Endometrium (tissue), 2 donors: ENCODE results near the gene ALOXE3.
"Not testable (repeated sequence)": the region's sequence is repeated elsewhere in the genome, so short reads cannot be mapped to it uniquely, and the experiment has no call there.

Experiments
- FAIRE-seq: peaks from 2 replicates; lab custom pipeline; 2012; peaks lifted over from hg19 to GRCh38; lab: Jason Lieb, UNC
- donor health status: control.
- donor health status: control.

Gene ALOXE3

DNA sequence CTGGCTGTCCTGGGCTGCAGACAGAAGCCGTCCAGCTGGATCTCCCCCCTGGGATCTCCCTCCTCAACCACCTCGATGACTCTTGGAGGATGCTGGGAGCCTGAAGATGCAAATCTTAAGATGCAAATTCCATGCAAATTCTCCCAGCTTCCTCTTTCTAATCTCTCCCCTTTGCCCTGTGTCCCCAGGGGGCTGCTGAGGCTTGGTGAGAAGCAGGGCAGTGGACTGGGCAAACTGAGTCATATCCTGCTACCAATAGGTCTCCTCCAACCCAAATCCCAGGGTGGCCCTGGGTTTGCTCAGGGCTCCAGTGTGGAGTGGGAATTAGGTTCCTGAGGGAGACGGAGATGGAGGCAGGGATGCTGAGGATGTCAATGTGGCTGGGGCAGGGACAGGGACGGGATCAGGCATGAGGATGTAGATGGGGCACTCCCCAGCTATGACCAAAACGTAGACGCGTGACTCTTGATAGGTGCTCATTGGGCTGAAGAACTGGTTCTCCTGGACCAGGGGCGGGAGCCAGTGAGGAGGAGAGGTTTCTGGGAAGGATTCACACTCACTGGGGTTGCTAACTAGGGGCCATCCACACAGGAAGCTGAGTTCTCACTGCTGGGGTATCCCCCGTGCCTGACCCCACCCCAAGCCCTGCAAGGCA lies 27.2 kb downstream of the ALOXE3 start:
- FAIRE-seq, result no peak

DNA sequence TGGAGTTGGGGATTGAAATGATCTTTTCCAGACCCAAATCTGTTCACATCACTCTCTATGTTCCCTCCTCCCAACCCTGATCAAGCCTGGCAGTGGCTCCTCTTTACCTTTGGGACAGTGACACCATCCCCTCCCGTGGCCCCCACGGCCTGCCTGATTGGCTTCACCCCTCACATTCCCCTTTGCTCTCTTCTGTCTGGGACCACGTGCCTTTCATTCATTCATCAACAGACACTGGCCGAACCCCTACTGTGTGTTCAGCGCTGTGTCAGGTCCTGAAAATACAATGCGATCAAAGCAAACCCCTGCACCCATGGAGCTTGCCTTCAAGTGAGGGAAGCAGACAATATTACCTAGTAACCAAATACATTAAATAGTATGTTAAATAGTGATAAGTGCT lies 28.6 kb downstream of the ALOXE3 start:
- no peak for FAIRE-seq

DNA sequence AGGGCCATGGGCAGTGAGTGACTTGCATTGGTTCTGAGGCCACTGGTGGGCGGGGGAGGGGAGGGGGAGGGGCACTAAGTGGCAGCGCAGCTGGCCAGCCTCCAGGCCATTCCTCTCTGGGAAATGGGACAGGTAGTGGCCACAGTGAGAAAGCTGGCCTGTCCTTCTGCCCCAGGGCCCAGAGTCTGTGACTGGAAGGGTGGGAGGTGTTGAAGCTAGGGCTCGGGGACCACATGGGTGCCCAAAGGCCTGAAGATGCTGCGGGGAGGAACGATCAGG lies 30.4 kb downstream of the ALOXE3 start:
- FAIRE-seq, result no peak

DNA sequence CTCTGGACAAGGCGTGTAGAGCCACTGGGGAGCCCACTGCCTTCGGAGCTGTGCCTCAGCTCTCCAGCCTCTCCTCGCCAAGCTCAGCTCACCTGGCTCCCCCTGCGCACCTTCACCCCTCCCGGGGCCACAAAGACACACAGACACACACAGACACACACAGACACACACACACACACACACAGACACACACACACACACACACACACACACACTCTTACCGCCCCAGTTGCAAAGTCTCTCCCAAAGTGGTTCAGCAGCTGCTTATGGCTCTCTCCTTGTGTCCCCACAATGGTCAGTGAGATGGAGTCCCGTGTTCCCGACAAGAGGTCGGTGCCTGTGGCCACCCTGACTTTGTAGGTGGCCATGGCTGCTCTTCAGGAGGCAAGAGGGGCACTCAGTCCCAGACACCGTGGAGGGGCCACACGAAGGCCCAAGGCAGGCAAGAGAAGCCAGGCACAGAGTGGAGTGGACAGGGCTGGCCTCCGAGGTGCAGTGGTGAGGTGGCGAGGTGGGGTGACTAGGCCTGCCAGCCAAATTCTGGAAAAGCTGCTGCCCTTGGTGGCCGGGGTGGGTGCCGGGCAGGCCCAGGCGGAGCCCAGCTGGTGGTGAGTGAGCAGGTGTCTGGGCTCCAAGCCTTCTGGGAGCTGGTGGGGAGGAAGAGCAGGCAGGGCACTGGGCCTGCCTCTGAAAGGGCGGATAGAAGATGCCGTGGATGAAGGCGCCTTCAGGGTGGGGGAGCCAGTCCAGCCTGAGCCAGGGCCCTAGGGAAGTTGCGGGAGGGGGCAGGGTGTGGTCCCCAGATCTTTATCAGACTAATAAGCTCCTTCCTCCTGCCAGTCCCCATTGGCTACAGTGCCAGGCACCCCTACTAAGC lies 31.0 kb downstream of the ALOXE3 start, which contains the start of gene ALOX12B:
Gene ALOX12B (minus strand): TSS at position 642 of the 877 bp plus-strand sequence. CDS start 274 bp downstream, at position 368.
- no peak for FAIRE-seq

DNA sequence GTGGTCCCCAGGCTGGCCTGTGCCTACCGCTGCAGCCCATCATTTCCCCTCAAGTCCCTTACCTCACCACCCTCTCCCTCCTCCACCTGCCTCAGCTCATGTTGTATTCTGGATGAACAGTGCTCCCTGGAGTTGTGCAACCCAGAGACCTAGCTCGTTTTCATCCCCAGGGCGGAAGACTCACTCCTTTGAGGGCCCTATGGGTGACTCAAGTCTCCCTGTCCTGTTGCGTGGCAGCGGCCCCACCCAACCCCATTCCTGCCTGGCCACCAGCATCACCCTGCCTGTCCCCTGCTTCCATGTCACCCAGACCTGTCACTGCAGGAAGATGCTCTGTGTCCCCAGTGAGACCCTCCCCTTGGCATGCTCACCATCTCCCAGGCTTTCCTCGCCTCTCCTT lies 34.1 kb downstream of the ALOXE3 start:
- FAIRE-seq, result no peak

DNA sequence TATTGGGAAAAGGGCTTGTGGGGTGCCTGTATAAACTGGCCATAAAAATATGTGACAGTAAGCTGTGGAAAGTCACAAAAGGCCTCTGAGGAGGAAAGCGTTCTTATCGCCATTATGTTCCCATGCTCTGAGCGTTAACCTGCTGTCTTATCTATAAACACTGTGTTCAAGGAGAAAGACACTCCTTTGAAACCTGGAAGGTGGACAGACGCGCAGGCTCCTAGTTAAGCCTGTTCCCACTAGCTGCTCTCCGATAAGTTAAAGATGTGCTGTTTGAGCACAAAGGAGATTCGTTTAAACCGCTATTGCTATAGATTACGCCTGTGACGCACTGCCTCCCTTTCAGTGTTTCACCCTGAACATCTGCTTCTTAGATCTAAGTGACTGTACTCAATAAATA lies 36.0 kb downstream of the ALOXE3 start:
- FAIRE-seq, result no peak

DNA sequence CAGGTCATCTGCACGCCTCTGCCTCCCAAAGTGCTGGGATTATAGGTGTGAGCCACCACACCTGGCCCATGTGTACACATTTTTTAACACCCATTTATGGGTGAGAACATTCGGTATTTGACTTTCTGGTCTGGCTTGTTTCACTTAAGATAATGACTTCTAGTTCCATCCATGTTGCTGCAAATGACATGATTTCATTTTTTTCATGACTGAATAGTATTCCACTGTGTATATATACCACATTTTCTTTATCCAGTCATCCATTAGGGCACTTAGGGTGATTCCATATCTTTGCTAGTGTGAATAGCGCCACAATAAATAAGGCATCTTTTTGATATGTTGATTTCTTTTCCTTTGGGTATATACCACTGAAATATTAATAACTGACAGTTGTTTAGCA lies 36.4 kb downstream of the ALOXE3 start:
- FAIRE-seq, result no peak

DNA sequence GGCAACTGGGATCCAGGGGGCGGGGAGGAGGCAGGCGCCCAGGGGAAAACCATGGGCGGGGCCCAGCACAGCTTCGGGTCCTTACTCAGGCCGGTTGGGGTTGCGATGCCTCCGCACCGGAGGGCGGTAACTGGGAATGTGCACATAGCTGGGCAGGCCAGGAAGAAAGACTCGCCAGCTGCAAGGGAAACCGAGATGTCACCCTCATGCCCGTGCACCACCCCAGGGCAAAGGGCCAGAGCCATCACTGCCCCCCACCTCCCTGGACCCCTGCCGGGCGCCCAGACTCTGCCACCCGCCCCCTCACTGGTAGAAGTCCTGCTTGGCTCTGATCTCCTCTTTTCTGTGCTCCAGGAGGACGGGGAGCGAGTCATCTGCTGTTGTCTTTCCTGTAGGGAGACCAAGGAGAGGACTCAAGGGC lies 37.5 kb downstream of the ALOXE3 start:
- no peak for FAIRE-seq

DNA sequence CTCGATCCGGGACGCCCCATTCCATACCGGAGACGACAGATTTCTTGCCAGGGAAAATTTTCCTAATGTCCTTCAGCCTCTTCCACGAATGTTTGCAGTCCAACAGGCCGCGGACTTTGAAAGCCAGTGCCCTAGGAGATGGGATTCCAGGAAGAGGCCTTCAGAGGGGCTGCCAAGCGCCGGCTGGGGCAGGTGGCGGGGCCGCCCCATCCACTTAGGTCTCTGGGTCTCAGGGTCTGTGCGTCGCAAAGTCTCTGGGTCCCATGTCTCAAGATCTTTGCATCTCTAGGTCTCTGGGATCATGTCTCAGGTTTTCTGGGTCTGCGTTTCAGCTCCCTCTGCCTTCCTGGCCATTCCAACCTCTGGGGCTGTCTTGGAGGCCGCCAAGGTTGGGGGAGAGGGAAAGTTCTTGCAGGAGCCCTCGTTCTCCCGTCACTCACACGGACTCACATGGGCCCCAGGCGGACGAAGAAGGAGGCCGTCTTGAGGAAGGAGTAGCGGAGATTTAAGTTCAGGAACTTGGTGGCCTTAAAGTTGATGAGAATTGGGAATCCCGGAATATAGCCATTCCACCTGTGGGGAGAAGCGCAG lies 38.0 kb downstream of the ALOXE3 start:
- no peak for FAIRE-seq

DNA sequence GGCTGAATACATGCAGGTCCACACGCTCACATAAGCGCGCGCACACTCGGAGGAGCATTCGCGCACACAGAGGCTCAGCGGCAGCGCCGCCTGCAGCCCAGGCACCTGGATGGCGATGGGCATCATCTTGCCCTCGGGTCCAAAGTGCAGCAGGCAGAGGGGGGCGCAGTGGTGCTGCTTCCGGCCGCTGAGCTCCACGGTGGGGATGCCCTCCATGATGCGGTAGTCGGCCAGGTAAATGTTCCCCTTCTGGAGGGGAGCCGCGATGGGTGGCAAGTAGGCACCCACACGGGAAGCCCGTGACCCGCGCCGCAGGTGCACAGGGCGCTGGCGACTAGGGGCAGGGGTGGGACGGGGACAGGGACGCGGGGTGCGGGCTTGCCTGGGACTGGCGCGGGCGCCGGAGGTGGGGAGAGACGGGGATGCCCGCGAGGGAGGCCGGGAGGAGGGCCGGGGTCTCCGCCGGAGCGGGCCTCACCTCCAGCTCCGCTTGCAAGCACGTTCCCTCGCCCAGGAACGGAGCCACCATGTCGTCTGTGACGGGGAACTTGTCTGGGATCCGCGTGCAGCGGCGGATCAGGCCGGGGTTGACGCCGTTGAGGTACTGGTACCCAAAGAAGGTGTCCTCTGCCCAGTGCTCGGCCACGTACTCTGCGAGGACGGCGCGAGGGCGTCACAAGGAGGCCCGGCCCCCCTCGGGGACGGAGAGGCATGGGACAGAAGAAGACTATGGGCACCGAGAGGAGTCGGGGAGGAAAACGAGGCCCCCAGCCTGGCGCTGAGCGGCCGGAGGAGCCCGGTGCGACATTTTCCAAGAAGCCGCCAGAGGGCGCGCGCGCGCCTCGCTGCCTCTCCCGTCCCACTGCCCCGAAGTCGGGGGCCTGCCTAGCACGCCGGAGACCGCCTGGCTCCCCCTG lies 38.8 kb downstream of the ALOXE3 start:
- no peak for FAIRE-seq

DNA sequence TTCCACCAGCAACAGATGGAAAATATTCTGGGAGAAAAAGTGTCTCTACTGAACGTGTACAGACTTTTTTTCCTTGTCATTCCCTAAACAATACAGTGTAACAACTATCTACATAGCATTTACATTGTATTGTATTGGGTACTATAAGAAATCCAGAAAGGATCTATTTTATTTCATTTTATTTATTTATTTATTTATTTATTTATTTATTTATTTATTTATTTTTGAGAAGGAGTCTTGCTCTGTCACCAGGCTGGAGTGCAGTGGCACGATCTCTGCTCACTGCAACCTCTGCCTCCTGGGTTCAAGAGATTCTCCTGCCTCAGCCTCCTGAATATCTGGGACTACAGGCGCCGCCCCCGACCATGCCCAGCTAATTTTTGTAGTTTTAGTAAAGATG lies 40.4 kb downstream of the ALOXE3 start:
- FAIRE-seq, result not testable (repeated sequence)

DNA sequence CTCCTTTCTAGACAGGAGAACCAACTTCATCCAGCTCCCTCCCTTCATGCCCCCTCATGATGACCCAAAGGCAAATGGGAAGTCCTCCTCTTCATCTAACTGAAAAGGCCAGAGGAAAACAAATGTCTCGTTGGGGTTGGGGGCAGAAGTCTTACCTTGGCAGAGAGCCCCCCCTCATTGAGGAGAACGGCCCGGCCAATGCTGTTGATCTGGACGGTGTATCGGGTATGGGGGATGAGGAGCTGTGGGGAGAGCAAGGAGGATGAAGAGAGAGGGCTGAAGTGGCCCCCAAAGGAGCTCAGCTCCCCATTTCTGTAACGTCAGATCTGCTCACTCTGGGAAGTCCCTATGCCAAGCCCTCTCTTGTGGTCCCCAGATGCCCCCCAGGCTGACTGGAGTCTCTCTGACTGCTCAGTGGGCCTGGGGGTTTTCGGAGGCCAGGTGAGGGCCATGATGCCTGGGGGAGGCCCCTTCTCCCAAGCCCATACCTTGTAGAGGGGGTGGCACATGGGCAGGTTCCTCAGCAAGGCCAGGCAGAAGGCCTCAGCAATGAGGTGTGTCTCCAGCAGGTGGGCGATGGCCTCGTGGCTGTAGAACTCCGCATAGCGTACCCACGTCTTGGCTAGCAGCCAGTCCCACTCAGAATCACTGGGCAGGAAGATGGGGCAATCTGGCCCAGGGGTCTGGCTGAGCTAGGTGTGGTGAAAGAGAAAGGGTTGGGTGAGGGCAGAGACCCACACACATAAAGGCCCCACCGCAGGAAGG lies 41.6 kb downstream of the ALOXE3 start:
- FAIRE-seq, result no peak

DNA sequence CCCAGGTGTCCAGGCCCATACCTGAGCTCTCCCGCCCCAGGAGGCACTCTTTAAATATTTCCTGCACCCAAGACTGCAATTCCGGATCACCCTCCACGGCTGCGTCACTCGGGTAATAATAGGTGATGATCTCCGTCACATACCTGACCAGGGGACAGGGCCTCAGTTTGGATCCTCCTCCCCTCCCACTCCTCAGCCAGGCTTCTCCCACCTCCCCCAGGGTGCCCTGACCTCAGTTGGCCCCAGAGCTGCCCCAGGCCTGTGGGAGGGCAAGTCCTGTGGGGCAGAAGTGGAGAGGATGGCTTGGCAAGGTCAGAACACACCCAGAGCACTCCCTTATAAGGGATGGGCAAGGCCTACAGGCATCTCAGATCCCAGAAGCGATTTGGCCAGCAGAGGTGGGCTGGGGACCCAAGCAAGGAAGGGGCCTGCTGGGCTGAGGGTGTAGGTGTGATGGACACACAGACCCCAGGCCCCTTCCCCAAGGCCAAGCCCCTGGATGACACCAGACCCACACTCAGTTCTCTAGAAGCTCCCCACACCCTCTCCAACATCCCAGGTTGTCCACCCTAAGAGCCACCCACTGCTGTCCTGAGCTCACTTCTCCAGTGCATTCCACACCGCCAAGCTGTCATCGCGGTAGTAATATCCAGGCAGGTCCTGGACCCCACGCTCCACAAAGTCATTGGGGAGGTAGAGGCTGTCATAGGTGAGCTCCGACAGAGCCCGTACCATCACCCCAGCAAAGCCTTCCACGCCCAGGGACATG lies 42.6 kb downstream of the ALOXE3 start:
- FAIRE-seq, result no peak

DNA sequence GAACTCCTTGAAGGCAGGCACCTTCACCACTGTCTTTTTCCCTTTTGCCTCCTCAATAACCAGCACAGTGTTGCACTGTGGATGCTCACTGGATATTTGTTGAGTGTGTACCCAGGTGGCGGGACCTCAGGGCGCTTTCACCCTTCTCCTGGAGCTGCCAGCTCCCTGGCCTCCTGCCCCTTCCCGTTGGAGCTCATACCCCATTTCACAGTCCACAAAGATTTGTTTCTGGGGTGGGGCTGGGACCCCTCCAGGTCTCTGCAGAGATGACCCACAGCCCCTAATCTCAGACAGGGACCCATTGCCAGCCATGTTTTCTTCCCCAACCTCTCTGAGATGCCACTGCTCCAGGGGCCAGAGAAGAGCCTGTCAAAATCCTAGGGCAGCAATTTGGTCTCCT lies 43.2 kb downstream of the ALOXE3 start:
- FAIRE-seq, result no peak

DNA sequence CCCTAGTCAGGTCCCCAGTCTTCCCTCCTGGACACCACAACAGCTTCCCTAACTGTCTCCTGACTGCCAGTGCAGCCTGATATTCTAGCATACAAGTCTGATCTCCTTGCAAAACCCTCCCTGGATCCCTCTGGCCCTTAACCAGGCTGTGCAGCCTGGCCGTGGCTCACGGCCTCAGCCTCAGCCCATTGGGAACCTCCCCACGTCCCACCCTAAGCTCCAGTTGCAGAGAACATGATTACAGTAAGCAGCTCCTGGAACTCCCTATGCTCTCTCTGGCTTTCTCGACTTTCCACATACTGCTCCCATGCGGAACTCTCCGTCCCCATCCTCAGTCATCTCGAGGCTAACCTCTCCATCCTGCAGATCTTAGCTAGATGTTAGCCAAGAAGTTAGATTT lies 43.8 kb downstream of the ALOXE3 start:
- FAIRE-seq, result no peak

DNA sequence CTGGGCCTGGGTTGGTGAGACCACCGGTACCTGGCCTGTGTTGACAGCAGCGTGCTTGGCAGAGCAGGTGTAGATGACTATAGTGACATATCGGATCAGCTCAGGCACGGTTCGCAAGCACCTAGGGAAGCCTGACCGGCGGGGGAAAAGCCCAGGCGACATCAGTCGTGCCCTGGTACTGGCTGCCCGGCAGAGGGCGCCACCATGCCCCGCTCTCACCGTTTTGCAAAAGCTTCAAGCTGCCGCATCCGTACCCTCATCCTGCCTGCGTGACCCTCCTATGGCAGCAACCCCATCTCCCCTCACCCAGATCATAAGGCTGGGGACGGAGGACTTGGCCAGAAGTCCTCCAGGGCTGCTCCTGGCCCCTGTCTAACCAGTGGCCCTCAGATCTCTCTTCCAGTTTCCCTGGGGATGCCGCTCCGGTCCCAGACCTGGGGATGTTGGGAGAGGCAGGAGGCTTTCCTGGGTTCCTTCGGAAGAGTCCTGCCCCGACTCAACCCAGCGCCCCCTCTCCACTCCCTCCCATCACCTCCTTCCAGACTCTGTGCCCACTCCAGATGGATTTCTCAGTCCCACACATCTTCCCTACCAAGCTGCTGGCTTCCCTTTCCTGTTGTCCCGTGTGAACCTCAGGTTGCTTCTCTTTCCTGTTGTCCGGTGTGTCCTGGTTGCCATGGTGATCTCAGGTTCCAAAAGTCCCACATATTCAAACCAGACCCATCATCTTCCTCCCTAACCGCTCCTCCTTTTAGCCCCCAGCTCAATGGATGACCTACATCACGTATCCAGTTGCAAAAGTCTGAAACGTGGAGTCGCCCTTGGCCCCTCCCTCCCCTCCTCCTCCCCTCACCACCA lies 44.5 kb downstream of the ALOXE3 start:
- no peak for FAIRE-seq

DNA sequence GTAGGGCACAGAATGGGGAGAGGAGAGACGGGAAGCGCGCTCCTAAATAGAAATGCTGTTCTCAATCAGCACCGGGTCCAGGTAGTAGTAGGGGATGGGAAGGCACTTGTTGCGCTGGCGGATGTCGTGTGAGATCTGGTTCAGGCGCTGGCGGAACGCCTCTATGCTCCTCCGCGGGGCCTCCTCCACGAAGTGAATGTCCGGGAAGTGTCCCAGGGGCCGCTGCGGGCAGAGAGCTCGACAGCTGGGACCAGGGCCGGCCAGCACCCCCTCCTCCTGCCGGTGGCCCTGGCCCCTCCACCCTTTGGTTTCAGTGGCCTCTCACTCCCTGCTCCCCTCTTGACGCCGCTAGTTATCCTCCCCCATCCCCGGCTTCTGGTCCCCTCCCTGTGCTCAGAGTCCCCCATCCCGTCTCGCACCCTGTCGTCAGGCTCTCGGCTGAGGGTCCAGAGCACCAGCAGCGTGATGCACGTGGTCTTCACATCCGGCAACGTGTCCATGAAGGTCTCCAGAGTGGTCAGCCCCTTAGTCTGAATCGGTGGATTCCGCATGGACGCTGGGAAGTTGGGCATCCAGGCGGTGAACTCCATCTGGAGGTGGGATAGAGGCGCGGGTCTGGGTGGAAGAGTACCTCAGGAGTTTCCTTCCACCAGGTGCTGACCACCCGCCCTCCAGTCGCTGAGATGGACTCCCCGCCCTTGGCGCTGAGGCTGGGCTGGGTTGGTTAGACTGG lies 45.4 kb downstream of the ALOXE3 start:
- no peak for FAIRE-seq

DNA sequence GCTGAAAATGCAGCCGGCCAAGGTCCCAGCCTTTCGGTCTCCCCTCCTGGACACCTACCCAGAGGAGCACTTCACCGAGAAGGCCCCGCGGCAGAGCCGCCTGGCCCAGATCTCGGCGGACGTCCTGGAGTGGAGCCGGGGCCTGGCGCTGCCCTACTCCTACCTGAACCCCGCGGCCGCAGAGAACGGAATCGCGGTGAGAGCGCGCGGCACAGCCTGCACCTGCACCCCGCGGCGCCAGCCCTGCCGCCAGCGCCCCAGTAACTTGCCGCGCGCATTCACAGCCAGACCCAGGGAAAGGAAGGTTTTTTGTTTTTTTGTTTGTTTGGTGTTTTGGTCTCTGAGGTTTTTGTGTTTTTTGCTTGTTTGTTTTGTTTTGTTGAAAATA lies 46.0 kb downstream of the ALOXE3 start:
- FAIRE-seq, result no peak

DNA sequence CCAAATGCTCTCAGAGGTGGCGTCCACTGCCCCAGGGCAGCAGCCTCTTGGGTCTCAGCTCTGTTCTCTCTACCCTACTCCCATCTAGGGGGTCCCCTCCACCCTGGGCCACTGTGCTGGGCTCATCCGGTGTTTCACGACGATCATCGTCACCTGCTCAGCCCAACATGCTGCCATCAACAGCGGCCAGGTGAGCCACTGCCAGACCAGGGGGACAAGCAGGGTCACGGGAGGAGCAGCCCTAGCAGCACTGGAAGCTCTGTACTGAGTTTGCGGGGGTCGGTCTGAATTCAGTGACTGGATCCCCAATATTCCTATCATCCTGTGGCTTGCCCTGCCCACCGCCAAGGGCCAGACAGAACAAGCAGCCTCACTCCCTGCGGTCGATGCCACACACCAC lies 46.8 kb downstream of the ALOXE3 start:
- no peak for FAIRE-seq
